Uterus (tissue), 2 donors: ENCODE results near the gene HPCA.

Experiments used
- CTCF ChIP-seq, 4 experiments: fragments of 200-600 bp in 2 of 4; fragments of 450-650 bp in 2 of 4; sonication (generic) in 2 of 4; IDR thresholded peaks; one replicate each; pipeline ENCODE4 v1.5.1; 2016 to 2019; ENCODE audit warnings: antibody characterized with exemption in 4 of 4, mild to moderate bottlenecking in 2 of 4, moderate library complexity in 1 of 4
- POLR2A ChIP-seq, 2 donors: fragments of 450-650 bp; IDR thresholded peaks; one replicate each; pipeline ENCODE4 v1.6.1; 2016; ENCODE audit warnings: antibody characterized with exemption in 2 of 2, mild to moderate bottlenecking in 1 of 2, moderate library complexity in 1 of 2

- no peak for TF ChIP-seq POLR2A (IDR thresholded peaks at IDR 0.05)
- no peak for TF ChIP-seq CTCF (IDR thresholded peaks at IDR 0.05)
These were observed 31.9 kb downstream of the HPCA start for GRCh38 chr1:32918179-32918578.
